GM18526 (cell line): ENCODE data around the gene OR2T12.

Experiments used
- POLR2A ChIP-seq: IDR thresholded peaks from 3 replicates; pipeline ENCODE4 v1.6.1; 2011; ENCODE audit not compliant: insufficient read length; ENCODE audit errors: extremely low read depth

The OR2T12 gene, protein sequence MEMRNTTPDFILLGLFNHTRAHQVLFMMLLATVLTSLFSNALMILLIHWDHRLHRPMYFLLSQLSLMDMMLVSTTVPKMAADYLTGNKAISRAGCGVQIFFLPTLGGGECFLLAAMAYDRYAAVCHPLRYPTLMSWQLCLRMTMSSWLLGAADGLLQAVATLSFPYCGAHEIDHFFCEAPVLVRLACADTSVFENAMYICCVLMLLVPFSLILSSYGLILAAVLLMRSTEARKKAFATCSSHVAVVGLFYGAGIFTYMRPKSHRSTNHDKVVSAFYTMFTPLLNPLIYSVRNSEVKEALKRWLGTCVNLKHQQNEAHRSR

GRCh38 chr1:248303324-248303723 lies at the start of gene OR2T12:
TSS of gene OR2T12 (minus strand) at chr1:248303424. CDS start at chr1:248295578, 7,846 bp downstream.
- no peak for TF ChIP-seq POLR2A

- TF ChIP-seq POLR2A = no peak
Observed at GRCh38 chr1:248348475-248348874, 45.3 kb upstream of the OR2T12 start, which contains the start of gene OR14C36. TSS of gene OR14C36 (plus strand) at chr1:248348775. CDS start at chr1:248348775, 0 bp downstream.

- TF ChIP-seq POLR2A = no peak
Observed at GRCh38 chr1:248343451-248343850, 40.2 kb upstream of the OR2T12 start.

DNA sequence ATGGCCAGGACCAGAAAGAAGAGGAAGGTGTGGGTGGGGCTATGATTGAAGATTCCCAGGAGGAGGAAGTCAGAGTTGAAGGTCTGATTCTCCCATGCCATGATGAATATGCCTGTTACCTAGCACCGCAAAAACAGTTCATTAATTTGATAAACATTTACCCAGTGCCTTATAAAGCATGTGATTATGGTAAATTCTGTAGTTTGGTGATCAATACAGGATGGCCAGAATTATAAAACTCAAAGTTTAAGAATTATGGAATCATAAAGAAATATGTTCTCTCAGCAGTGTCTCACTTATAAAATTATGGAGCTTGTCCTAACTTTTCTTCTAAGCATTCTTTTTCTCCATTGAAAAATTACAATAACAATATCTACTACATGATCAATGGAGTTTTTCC lies 21.2 kb upstream of the OR2T12 start, which contains the start of gene OR2M7:
OR2M7 (minus strand) TSS at position 101 of the 400 bp plus-strand sequence; CDS start at position 101, 0 bp downstream.
- TF ChIP-seq POLR2A = no peak

DNA sequence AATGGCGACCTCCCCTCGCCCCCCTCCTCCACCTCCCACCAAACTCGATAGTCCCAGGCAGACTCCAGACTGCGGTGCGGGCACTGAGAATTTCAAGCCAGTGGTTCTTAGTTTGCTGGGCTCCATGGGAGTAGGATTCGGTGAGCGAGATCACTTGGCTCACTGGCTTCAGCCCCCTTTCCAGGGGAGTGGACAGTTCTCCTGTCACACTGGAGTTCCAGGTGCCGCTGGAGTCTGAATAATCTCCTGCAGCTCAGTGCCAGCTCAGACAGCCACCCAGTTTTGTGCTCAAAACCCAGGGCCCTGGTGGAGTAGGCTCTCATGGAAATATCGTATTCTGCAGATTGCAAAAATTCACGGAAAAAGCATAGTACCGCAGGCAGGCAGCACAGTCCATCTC lies 13.6 kb upstream of the OR2T12 start:
- no peak for TF ChIP-seq POLR2A

DNA sequence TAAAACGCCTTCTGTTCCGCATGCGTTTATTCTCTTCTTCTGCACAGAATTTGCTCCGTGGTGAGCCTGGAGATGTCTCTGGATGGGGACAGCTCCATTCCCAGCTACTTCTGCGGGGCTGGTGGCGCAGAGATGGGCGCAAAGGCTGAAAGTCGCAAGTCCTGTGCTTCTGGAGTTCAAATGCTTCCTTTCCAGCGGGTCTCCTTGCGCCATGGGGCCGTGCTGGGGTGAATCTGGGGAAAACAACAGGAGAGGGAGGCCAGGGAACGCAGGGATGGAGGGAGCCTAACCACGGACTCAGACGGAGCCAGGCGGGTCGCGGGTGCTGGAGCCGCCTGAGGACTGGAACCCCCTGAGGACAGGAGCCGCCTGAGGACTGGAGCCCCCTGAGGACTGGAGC lies 2.9 kb upstream of the OR2T12 start:
- no peak for TF ChIP-seq POLR2A

GRCh38 chr1:248288391-248288790 lies 14.8 kb downstream of the OR2T12 start:
- TF ChIP-seq POLR2A = no peak

DNA sequence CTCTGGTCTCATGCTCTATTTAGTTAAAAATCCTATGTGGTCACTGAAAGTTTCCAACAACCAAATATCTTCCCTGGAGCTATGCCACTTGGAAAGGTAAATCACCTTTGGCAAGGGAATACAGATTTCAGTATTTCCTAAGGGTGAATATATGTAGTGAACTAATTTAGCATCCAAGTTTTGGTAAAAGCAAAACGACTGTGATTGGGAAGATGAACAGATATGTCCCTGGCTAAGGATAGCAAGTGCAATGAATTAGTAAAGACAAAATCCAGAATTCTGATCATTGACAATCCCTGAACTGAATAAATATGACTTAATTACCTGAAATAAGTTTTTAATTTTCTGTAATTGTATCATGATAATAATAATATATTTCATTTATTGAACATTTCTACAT lies 25.3 kb downstream of the OR2T12 start, which contains the start of gene OR2T33:
OR2T33 (minus strand) TSS at position 101 of the 400 bp plus-strand sequence. CDS start 4,162 bp downstream, outside the sequence.
- no peak for TF ChIP-seq POLR2A

DNA sequence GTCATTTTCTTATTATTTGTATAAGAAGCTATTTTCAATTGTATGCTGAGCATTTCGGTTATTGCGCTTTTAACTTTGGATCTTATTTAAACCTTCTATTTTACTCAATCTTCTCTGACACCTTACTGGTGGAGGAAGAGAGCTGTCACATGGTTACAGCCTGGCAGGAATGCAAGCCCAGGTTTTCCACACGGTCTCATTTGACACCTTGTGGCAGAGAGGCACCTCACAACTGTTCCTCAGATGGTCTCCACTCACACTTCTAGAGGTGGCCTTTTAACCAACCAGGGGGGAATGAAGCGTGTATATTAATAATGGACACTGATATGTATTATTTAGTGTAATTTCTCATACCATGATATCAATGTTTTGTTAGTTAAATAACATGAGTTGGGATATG lies 35.0 kb downstream of the OR2T12 start:
- TF ChIP-seq POLR2A = no peak

DNA sequence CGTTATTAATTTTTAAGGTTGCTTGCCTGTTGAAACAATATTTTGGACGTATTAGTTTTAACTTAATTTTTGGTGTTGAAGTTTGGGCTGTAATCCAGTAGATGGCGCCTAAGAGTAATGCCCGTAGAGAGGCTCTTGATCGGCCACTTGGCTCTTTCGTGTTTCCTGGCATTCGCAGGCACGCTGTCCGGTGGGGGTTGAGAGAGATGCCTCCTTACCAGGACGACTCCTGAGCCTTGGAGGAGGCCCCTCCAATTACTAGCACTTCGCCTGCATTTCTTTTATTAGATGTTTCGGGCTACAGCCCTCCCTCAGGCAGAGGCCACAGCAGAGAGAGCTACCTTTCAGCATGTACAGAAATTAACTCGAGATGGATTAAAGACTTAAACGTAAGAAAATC lies 60.0 kb downstream of the OR2T12 start:
- no peak for TF ChIP-seq POLR2A
